Breast epithelium (tissue), 3 donors: ENCODE measurements around the gene LMX1A.

Experiments used
- POLR2AphosphoS5 ChIP-seq, 3 donors: sonication (generic); formaldehyde crosslinking; IDR thresholded peaks; one replicate each; pipeline ENCODE4 v1.6.1; 2017; ENCODE audit warnings: antibody characterized with exemption in 3 of 3
- TF ChIP-seq, protein P1 (sequence below), 3 donors: fragments of 450-650 bp; IDR thresholded peaks; one replicate each; pipeline ENCODE4 v1.5.1; 2016 to 2017; ENCODE audit warnings: antibody characterized with exemption in 3 of 3, mild to moderate bottlenecking in 3 of 3, moderate library complexity in 3 of 3

DNA sequence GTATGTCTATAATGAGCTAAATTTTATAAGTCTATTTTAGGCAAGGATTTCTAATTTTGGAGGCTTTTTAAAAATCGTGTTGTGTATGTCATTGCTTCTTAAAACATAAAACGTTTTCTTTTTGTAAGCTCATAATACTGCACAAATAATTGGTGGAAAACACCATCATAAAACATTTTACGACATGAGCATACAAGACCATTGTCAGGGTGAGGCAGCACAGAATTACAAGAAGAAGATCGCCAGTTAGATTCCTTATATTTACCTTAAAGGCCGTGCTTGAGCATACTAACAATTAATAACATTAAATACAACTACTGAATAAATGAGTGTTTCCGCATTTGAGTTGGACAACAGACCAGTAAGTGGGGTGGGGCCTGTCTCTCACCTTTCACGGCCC lies 19.1 kb upstream of the LMX1A start:
- TF ChIP-seq, protein P1, sequence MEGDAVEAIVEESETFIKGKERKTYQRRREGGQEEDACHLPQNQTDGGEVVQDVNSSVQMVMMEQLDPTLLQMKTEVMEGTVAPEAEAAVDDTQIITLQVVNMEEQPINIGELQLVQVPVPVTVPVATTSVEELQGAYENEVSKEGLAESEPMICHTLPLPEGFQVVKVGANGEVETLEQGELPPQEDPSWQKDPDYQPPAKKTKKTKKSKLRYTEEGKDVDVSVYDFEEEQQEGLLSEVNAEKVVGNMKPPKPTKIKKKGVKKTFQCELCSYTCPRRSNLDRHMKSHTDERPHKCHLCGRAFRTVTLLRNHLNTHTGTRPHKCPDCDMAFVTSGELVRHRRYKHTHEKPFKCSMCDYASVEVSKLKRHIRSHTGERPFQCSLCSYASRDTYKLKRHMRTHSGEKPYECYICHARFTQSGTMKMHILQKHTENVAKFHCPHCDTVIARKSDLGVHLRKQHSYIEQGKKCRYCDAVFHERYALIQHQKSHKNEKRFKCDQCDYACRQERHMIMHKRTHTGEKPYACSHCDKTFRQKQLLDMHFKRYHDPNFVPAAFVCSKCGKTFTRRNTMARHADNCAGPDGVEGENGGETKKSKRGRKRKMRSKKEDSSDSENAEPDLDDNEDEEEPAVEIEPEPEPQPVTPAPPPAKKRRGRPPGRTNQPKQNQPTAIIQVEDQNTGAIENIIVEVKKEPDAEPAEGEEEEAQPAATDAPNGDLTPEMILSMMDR (IDR thresholded peaks at IDR 0.05): no peak
- no peak for TF ChIP-seq POLR2AphosphoS5 (IDR thresholded peaks at IDR 0.05)
